ENCODE measurements around the gene LGALS1. TPM values are rescaled to one million over a fixed set of nuclear protein-coding genes. Genes with fewer than 3 reads are reported as not detected.

Gene LGALS1
- total RNA-seq, 1 donor from 2014 or later, result 1,345 TPM

GRCh38 chr22:37658133-37659065, 17.0 kb upstream of the LGALS1 start, which contains the start of gene PDXP:
TSS of gene PDXP (plus strand) at chr22:37658723. CDS start at chr22:37658783, 60 bp downstream.
- intact Hi-C loops (cut with DNase I), result loop anchor here (1.0 kb wide), 1 partner anchor 17 kb away; the partner anchor contains the start of gene LGALS1
- DNase-seq (ENCODE audit: missing footprints) (peak; percentile 99), ATAC-seq (peak; percentile 98)

- no peak for DNase-seq (ENCODE audit: missing footprints)
Measured at GRCh38 chr22:37659066-37659896, 16.2 kb upstream of the LGALS1 start.

GRCh38 chr22:37659897-37660708, 15.3 kb upstream of the LGALS1 start:
- intact Hi-C loops (cut with DNase I), result no loop called here
- ATAC-seq (no peak), DNase-seq (ENCODE audit: missing footprints) (no peak)

More at GRCh38 chr22:37659066-37659896, 16.2 kb upstream of the LGALS1 start:
- intact Hi-C loops (cut with DNase I), result no loop called here
- no peak for ATAC-seq

DNA sequence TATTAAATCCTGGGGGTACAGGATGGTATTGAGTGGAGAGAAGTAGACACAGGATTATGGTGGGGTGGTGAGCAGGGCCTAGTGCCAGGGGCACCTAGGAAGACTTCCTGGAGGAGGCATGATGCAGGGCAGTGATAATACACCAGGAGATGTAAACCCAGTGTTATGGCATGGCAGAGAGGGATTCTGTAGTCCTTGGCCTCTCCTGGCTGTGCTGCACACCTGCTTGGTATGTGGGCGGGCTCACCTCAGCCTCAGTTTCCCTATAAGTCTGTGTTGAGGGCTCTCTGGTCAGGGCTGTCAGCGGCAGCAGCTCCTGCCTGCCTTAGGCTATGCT, 14.8 kb upstream of the LGALS1 start:
- no peak for ATAC-seq
- intact Hi-C loops (cut with DNase I), result no loop called here

GRCh38 chr22:37661160-37661924, 14.1 kb upstream of the LGALS1 start:
- ATAC-seq (peak; percentile 35), DNase-seq (ENCODE audit: missing footprints) (no peak)
- intact Hi-C loops (cut with DNase I), result no loop called here

More for the DNA sequence above, 14.8 kb upstream of the LGALS1 start:
- no peak for DNase-seq (ENCODE audit: missing footprints)

GRCh38 chr22:37662039-37662438, 13.4 kb upstream of the LGALS1 start:
- no peak for ATAC-seq
- DNase-seq (ENCODE audit: missing footprints), result no peak
- intact Hi-C loops (cut with DNase I), result no loop called here

DNA sequence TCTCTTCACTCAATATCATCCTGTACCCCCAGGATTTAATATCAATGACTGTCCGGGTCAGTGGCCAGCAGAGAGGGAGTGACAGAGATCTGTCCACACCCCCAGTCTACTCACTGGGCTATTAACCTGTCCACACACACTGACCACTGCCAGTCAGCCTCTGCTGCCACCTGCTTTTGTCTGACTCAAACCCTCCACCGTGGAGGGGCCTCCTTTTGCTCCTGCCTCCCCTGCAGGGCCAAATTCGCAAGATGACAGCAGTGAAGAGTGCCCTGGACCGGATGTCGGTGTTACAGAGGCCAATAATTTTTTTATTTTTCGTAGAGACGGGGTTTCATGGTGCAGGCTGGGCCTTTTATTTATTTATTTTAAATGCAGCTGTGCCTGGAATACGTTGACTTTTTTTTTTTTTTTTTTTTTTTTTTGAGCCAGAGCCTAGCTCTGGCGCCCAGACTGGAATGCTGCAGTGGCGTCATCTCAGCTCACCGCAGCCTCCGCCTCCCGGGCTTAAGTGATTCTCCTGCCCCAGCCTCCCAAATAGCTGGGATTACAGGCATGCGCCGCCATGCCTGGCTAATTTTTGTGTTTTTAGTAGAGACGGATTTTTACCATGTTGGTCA, 11.8 kb upstream of the LGALS1 start:
- no peak for DNase-seq (ENCODE audit: missing footprints)
- ATAC-seq, result no peak
- intact Hi-C loops (cut with DNase I), result no loop called here

GRCh38 chr22:37664249-37665101, 11.0 kb upstream of the LGALS1 start:
- intact Hi-C loops (cut with DNase I), result no loop called here
- ATAC-seq, result peak; percentile 21
- DNase-seq (ENCODE audit: missing footprints), result no peak

GRCh38 chr22:37665487-37665886, 9.9 kb upstream of the LGALS1 start:
- intact Hi-C loops (cut with DNase I), result no loop called here
- no peak for ATAC-seq
- DNase-seq (ENCODE audit: missing footprints), result no peak

DNA sequence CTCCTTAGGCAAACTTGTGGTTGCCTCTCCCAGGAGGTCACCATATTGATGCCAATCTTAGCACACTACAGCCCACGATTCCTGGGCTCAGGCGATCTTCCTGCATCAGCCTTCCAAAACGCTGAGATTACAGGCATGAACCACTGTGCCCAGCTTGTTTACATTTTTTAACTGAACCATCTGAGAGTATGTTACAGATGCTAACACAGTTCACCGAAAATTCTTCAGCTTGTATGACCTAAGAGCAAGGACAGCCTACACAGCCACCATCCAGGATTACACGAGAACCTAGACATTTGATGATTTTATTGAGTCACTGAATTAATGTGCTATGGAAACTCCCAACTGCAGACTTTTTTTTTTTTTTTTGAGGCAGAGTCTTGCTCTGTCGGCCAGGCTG, 5.8 kb upstream of the LGALS1 start:
- no peak for DNase-seq (ENCODE audit: missing footprints)
- no peak for ATAC-seq
- intact Hi-C loops (cut with DNase I), result no loop called here

DNA sequence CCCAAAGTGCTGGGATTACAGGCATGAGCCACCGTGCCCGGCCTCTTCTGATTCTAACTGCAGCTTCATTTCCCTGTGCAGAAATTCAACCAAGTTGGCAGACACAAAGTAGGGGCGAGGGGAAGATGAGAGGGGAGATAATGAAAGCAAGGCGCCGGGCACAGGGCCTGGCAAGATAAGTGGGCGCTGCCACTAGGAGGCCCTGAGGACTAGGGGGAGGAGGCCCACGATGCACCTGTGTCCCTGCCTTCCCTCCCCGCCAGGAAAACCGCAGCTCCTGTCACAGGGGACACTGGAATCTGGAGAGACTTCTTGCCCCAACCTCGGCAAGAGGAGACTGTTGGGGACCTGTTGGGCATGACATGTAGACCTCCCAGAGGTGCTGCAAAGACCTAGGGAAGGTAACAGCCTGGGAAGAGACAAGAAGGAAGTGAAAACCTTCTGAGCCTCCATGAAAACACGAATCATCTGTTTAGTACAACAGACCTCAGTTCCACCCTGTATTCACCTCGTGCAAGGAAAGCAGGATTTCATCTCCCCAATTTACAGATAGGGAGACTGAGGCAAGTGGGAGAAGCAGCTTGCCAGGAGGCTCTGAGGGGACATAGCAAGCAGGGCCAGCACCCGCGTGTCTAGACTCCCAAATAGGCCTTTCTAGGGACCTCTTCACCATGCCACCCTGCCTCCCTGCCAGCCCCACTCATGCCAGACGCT, 3.1 kb upstream of the LGALS1 start:
- intact Hi-C loops (cut with DNase I), result no loop called here
- DNase-seq (ENCODE audit: missing footprints) (no peak), ATAC-seq (no peak)

- intact Hi-C loops (cut with DNase I), result no loop called here
- ATAC-seq, result no peak
- DNase-seq (ENCODE audit: missing footprints), result no peak
Measured at GRCh38 chr22:37672920-37673455, 2.4 kb upstream of the LGALS1 start.

GRCh38 chr22:37674248-37674647, 1.2 kb upstream of the LGALS1 start:
- DNase-seq (ENCODE audit: missing footprints) (no peak), ATAC-seq (no peak)
- intact Hi-C loops (cut with DNase I), result loop anchor here (2.0 kb wide), 1 partner anchor 79 kb away; no protein-coding TSS in a partner anchor

- intact Hi-C loops (cut with DNase I), result loop anchor here (1.0 to 5.0 kb wide), 3 partner anchors 18 to 77 kb away; partner anchors contain the start of gene PDXP
- peak; percentile 35 for ATAC-seq
- peak; percentile 81 for DNase-seq (ENCODE audit: missing footprints)
Measured at GRCh38 chr22:37675930-37676735, 697 bp downstream of the LGALS1 start.

Data from Right ventricle myocardium inferior (tissue), 1 donor.